GM21515 (cell line): Measurements from ENCODE around the gene PNMA6E.

ENCODE experiments used
- ATAC-seq: cut with Tn5 transposase; IDR thresholded peaks from one replicate; pipeline ENCODE4 v1.9.1; 2021; ENCODE audit not compliant: unreplicated experiment

The PNMA6E gene

DNA sequence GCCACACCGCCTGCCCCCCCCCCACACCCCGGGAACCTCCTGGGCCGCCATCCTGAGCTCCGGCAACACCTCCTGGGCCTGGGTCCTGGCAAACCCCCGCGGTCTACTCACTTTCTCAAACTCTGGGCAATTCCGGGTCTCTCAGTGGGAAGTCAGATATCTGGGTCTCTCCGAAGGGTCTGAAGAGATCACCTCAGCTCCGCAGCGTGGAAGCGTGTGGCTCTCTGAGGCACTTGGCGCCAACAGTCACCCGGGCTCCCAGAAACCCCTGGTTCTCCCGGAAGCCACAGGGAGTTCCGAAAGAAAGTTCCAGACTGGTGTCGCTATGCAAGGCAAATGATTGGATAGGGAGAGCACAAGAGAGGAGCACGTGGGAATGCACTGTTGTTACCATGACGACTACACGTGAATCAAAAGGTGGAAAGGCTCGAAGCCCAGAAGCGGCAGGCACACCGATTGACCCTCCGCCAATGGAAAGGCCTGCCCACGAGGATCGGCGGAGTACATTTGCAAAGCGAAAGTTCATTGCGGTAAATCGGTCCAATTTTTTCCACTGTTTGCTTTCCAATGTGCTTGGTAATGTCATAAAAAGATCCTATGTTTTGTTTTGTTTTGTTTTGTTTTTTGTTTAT, at the start of gene PNMA6E:
Gene PNMA6E, minus strand, starts transcription at position 218 of the 632 bp plus-strand sequence. CDS start 2,501 bp downstream, outside the sequence.
- no peak for ATAC-seq

DNA sequence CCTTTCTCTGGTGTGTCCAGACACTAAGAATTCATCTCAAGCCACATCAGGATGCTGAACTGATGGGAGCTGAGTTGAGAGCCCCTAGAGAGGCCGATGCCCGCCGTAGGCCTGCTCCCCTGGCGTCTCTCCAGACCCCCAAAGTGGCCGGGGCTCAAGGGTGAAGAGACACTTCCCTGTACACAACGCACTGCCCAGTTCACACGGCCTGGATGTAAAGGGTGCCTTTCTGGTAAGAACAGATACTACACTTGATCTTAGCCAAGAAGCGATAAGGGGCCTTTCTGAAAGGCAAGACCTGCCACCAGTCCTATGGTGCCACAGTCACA, 49.8 kb upstream of the PNMA6E start:
- no peak for ATAC-seq

DNA sequence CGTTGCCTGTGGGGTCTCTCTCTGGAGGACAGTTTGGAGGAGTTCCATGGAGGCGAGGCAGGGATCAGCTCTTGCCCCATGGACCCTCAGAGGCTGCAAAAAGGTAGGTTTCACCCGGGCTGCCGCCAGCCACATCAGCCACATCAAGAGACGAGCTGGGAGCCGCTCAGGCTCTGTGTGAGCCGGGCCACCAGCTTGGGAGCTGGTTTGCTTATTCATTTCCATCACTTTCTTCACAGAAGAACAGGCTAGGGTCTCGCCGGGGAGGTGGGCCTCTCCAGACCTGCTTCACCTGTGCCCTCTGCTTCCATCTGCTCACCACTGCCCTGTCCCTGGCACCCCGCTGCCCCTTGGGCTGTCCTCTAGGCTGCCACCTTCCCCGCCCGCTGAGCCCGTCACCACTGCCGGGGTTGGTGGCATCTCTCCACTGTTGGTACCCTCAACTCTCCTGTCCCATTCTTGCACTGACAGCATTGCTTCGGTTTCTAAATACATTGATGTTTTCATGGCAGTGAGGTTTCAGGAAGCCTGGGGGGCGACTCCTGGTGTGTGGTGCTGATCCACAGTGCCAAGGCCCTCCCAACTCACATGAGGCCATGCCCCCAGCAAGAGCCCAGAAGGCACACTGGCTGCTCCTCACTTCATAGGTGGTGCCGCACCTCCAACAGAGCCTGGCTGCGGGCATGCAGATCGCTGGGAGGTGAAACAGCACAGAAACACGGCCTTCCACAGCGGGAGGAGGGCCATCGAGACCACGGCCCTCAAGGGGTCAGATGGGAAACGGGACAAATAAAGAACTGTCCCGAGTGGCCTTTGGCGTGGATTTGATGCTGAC, 49.2 kb upstream of the PNMA6E start:
- ATAC-seq = no peak

DNA sequence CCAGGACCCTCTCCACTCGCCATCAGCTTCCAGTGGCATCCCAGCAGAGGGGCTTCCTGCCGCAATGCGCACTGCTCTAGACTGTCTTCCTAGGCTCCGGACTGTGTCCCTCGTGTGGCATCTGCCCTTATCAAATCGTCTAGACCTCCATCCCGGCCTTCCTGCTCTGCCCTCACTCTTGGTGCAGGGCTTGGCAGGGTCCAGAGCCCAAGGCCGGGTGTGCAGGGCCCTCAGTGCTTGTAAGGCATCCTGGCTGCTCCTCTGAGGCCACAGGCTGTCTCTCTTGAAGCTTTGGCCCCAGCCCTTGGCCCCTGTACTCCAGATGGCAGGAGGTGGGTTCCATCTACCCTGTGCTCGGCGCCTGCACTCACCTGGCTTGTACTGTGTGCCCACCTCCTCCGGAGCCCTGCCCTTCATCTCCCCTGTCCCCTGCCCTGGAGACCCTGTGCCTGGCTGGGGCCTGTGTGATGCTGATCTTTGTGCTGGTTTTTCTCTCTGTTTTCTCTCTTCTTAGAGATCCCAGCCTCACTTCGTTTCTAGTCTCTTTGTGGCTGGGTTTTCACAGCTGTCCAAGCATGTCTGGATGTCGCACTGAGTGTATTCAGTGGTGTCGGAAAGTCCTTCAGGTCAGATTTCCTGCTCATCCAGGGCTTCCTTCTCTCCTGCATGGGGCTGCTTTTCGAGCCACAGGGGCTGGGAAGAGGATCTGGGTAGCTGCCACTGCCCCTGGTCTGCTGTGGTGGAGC, 48.4 kb upstream of the PNMA6E start:
- no peak for ATAC-seq

DNA sequence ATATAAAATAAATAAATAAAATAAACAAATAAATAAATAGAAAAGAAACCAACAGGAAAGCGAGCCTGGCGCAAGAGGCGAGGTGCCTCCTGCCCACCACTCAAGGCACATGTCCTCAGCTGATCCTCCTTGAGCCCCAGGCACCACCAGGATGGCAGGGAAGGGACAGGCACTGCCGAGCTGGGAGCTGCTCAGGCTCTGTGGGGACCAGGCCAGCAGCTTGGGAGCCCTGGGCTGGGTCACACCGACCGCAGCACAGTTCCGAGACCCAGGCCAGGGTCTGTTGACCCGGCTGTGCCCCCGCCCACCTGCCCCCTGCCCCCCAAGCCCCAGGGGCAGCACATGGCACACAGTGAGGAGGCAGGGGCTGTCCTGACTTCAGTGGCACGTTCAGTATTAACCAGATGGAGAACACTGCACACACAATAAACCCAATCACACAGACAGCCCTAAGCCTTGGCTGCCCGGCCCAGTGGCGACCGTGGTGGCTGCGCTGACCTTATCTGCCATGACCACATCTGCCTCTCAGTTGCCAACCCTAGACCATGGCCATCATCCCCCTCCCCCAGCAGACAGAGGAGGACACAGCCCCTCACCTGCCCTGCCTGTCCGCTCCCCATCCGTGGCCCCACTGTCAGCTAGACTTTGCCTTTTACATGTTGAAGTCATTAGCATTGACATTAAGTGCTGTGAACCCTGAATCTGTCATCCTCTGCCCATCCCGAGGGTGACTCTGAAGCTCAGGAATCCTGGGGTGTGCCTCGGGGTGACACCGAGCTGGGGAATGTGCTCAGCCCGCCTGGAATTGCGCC, 47.6 kb upstream of the PNMA6E start:
- ATAC-seq = no peak

DNA sequence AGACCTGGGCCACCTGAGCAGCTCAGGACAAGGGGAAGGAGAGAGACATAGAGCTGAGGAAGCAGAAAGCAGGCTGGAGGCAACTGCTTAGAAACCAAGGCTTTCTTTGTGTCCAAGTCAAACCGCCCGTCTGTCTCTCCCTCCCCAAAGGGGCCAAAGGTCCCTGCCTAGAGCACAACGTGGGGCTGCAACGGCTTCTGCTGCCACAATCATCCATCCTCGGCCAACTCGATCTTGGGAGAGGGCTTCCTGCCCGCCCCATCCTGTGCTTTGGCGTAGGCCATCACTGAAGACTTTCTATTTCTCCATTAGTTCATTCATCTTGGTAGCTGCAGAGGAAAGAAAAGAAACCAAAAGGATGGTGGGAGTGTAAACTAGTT, 46.4 kb upstream of the PNMA6E start:
- ATAC-seq = no peak

DNA sequence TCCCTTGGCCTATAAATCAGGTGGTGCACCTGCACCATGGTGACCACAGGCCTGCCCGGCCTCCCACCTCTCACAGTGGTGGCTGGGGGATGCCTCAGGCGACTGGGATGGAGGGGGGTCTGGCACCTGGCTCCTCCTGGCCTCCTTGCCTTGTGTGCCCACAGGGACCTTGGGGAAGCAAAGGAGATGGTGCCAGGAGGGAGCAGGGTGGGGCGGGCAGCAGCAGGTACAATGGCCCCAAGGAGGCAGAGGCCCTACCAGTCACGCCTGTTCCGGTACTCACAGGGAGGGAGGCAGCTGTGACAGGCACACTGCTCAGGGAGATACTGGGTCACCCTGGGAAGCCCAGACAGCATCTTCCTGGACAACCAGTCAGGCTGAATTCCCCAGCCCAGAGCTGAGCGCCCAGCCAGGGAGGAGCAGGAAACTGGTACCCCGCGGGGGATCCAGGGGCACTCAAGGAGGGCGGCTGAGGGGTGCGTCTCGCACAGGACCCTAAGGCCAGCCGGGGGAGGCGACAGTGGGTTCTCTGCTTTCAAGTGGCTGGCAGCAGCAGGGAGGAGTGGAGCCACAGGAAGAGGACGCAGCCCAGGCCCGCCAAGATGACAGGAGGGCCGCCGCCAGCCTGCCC, 45.9 kb upstream of the PNMA6E start:
- ATAC-seq = no peak

DNA sequence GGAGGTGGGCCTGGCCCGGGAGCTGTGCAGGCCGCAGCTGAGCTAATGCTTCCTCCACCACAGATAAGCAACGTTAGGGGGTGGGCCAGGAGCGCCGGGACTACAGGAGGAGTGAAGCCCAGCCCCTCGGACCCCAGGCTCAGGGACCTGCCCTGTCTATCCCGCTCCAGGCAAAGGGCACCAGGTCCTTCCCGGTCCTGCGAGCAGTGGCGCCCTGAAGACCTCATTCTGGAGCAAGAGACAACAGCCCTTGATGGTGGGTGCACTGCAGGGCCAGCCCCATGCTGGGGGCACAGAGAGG, 45.4 kb upstream of the PNMA6E start:
- no peak for ATAC-seq

DNA sequence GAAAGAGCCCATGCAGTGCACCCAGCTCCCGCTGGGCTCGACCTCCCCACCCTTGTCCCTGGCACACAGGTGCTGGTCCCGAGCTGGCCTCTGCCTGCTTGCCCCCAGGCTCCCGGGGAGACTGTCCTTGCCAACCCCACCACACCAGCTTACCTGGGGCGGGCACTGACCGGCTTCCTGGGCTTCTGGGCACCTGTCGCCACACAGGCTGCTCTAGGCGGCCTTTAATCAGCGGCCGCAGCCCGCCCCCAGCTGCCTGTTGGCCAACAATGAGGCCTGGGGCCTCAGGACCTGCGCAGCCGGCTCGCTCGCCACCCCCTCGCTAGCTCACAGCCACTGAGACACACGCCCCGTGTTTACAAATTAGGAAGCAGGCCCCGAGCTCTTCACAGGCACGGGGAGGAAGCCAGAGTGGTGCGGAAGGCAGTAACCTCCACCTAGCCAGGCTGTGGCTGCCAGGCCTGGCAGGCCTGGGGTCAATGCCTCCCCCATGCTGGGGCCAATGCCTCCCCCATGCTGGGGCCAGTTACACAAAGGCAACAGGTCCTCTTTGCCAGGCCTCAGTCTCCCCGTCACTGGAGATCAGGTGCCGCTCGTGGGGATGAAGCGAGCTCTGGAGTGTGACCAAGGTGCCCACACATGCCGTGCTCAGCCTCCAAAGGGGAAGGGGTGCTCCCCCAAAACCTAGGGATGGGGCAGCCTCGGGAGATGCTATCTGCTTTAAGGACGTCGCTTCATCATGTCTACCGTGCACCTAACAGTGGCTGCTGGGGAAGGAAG, 44.9 kb upstream of the PNMA6E start, which contains the start of gene TREX2:
Gene TREX2, minus strand, starts transcription at position 201 of the 780 bp plus-strand sequence. CDS start 626 bp downstream, outside the sequence.
- ATAC-seq = no peak

DNA sequence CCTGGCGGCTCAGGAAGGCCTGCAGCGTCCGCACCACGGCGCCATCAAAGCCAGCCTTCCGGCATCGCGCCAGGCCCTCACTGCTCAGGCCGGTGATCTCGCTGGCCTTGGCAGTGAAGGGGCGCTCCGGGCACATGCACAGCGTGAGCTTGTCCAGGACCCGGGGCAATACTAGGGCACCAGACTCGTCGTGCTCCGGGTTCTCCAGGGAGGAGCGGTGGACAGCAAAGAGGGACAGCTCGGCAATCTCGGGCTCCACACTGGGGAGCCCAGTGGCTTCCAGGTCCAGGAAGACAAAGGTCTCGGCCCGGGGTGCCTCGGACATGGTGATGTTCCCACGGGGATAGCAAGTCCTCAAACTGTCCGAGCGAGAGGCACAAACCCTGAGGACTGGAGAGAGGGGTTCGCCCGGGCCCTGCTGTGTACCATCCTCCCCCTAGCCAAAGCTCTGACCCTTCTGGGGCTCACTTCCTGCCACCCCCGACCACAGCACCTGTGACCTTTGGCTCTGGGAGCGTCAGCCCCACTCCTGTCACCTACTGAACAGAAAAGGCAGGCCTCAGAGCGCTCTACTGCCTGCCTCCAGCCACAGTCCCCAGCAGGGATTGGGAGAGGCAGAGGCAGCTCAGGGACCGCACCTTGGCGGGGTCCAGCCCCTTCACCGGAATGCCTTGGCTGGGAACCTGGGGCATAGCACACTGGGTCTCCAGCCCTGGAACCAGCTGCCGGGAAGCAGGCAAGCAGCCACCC, 44.1 kb upstream of the PNMA6E start:
- ATAC-seq = no peak

DNA sequence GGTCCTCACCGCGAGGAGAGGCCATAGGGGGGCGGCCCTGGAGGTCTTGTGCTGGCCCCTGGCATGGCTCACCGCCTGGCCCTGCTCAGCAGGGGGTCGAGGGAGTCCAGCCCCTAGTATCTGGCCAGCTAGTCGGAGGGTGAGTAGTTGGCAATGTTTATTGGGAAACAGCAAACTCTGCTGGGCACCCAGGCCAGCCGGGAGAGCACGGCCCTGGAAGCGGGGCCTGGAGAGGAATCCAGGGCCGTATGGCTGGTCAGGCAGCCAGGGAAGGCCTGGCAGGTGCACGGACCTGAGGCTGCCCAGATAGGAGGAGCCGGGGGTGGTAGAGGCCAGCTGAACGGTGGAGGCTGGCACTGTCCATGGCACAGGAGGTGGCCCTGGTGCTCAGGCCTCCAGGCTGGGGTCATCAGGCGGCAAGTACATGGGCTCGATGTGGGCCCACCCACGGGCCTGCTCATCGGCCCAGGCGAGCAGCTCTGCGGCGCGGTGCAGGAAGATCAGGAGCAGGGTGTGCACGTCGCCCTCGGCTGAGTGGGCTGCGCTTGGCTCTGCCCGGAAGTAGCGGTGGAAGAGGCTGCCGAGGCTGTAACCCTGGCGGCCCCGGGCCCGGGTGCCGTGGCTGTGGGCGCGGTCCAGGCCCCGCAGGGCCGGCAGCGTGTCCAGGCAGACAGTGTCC, 43.3 kb upstream of the PNMA6E start:
- no peak for ATAC-seq

DNA sequence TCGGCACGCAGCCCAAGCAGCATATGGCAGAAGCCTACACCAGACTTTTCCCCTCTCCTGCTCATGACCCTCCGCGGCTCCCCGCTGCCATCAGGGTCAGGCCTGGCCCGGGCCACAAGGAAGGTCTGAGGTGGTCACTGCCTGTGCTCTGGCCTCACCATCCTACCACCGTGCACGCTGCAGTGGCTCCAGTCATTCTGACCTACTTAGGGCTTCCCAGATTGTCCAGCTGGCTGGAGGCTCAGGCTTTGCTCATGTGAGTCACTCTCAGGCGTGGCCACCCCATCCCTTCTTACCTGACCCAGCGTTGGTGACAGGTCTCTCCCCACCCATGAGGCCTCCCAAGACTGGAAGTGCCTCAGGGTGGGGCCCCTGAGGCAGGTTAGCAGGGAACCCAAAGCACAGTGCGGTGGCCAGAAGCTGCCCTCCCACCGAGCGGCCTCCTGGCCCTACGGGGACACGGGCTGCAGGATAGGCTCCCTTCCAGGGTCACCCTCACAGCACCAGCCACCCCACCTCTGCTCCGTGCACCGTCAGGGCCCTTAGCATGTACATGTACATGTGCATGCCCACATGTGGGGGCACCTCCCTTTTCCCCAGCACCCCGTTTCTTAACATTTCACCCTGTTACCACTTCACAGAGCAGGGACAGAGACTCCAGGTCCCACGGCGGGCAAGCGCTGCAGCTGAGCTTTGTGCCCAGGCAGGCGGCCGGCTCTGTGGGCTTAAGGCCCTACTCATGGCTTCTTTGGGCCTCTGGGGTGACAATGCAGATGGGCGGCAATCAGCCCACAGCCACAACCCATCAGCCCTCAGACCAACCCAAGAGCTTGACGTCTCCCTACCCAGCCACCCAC, 42.6 kb upstream of the PNMA6E start:
- no peak for ATAC-seq

DNA sequence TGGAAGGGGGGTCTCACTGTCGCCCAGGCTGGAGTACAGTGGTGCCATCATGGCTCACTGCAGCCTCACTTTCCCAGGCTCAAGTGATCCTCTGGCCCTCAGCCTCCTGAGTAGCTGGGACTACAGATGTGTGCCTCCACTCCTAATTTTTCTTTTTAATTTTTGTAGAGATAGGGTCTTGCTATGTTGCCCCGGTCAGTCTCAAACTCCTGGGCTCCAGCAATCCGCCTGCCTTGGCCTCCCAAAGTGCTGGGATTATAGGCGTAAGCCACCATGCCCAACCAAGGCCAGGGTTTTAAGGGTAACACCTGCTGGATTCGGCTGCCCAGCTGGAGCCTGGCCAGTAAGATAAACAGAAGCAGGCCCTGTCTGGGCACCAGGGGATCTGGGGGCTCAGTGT, 41.3 kb upstream of the PNMA6E start:
- no peak for ATAC-seq

DNA sequence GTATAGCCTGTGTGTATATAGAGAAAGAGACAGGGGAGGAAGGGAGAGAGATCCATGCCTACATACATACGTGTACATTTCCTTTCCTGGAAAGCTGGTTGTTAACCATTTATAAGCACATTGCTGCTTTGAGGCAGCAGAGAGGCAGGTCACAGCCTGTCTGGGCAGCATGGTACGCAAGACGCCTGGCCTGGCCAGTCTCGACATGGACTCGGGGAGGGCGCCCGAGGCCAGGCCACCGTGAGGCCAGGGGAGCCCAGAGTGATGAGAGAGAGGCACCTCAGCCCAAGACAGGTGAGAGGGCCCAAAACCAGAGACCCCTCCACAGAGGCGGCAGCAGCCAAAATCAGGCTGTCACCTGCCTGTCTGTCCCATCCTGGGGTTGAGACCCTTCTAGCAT, 40.8 kb upstream of the PNMA6E start:
- ATAC-seq = no peak

DNA sequence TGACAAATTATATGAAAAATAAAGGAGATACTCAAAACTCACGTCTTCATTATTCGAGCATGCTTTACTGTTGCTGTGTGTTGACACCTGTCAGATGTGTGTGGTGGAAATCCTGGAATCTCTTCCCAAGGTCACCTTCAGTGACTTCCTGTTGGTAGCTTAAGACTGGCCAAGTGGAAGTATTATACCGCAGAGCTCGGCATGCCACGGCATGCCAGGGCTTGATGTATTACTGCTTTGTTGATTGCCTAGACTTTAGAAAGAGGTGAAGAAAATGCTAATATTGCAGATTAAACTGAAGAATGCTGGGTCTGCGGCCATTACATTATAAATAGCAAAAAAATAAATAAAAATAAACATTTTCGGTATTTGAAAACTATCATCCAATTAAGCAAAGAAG, 40.1 kb upstream of the PNMA6E start:
- ATAC-seq = no peak

DNA sequence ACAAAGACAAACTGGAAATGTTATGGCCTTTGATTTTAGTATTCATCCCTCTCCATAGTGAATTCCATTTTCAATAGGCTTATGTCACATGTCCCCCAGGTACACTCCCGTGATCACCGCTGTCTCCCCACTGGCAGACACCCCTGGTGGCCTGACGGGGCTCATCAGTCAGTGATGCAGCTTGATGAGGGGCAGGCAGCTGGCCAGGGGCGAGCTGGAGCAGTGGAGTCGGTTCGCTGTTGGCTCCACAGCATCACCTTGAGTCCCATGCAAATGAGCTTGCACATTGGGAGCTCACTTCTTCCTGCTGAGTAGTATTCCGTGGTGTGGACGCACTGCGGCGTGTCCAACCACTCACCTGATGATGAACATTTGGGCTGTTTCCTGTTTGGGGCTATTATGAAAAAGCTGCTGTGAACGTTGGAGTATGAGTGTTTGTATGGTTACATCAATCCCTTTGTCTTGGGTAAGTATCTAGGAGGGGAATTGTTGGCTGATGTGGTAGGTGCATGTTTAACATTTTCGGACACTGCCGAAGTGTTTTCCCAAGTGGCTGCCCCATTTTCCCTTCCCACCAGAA, 39.5 kb upstream of the PNMA6E start:
- no peak for ATAC-seq

DNA sequence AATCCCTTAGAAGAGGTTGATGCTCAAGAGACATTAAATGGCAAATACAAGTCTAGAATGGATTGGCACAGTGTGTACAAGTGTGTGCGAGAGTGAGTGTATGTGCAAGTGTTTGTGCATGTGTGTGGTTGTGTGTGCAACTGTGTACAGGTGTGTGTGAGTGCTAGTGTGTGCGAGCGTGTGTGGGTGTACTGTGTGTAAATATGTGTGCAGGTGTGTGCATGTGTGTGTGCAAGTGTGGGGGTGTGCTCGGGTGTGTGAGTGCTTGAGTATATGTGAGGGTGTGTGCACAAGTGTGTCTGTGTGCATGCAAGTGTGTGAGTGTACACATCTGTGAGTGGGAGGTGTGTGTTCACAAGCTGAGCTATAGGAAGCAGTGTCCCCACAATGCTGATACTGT, 38.8 kb upstream of the PNMA6E start:
- no peak for ATAC-seq

DNA sequence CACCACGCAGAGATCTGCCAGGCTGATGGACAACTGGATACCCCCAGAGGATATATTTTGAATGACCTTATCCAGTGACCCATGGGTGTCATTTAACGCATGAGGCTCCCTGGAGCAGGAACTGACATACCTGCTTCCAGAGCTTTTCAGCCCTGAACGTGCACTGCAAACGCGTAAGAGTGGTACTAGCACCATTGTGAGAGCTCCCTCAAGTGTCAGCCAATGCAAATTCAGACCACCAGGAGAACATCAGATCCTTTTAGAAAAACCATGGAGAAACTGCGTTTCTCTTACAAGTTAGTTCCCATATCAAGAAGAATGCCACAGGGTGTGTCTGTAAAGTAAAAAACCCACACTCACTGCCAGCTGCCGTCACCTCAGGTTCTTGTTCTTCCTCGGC, 37.4 kb upstream of the PNMA6E start:
- ATAC-seq = no peak
